ENCODE results near the gene BARX1.

Gene BARX1

GRCh38 chr9:93954434-93955061 is 607 bp downstream of the BARX1 start (continued):
- TF ChIP-seq ZC3H10 (CRISPR knock-in tag; IDR thresholded peaks at IDR 0.05) = no peak

DNA sequence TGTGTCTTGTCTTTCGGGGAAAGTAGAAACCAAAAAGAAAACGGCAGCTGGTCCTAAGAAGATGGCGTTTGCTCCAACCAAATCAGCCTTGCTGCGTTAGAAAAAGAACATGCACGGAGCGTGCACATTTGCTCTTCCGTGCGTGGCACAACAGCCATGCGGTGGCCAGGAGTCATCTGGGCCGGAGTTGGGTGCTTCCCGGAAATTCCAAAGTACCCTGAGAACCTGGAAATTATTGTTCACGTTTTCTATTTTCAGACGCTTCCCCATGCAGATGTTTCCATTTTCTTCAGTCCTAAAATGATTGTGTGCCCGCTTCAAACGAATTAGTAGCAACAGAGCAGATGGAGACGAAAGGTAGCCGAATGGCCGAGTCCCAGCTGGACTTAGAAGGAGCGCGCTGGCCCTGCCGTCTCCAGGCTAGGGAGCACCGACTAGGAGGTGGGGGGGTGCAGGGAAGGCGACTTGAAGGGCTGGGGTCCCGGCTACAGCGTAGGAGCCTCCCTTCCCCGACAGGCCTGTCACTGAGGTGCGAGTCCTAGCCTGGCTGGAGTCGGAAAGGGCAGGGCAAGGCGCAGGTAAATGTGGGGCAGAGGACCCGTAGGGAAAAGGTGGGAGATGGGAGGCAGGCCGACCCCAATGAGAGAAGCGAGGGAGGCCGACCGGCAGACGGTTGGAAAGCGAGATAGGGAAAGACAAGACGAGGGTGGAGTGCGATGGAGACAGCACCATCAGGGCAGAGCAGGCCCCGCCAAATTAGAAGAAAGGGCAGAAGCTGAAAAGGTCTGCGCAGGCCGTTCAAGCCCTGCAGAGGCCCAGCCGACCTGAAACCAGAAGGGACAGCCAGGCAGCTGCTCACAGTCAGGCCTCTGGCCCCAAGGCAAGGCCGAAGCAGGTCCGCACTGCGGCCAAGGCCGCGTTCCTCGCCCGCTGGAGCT is 1.4 kb downstream of the BARX1 start:
- TF ChIP-seq TCF4 (CRISPR knock-in tag; IDR thresholded peaks at IDR 0.05; ENCODE audit: borderline replicate concordance) = no peak
- TF ChIP-seq ZFP3 (CRISPR knock-in tag; IDR thresholded peaks at IDR 0.05) = no peak
- no peak for TF ChIP-seq CSDC2 (CRISPR knock-in tag; IDR thresholded peaks at IDR 0.05)
- no peak for TF ChIP-seq GLIS3 (CRISPR knock-in tag; IDR thresholded peaks at IDR 0.05)
- no peak for TF ChIP-seq ARNTL (CRISPR knock-in tag; IDR thresholded peaks at IDR 0.05; ENCODE audit: borderline replicate concordance, low read depth)
- no peak for TF ChIP-seq OSR1 (CRISPR knock-in tag; IDR thresholded peaks at IDR 0.05)
- no peak for TF ChIP-seq TOX (CRISPR knock-in tag; IDR thresholded peaks at IDR 0.05; ENCODE audit: borderline replicate concordance)
- TF ChIP-seq SNAI2 (CRISPR knock-in tag; IDR thresholded peaks at IDR 0.05) = no peak
- TF ChIP-seq ESRRG (CRISPR knock-in tag; IDR thresholded peaks at IDR 0.05) = no peak
- no peak for TF ChIP-seq ZNF70 (CRISPR knock-in tag; IDR thresholded peaks at IDR 0.05)
- TF ChIP-seq ZFP30 (CRISPR knock-in tag; IDR thresholded peaks at IDR 0.05) = no peak
- no peak for TF ChIP-seq RARB (CRISPR knock-in tag; IDR thresholded peaks at IDR 0.05)
- TF ChIP-seq ISL1 (CRISPR knock-in tag; IDR thresholded peaks at IDR 0.05) = no peak
- TF ChIP-seq CREB5 (CRISPR knock-in tag; IDR thresholded peaks at IDR 0.05; ENCODE audit: low read depth) = no peak
- TF ChIP-seq ZNF8 (CRISPR knock-in tag; IDR thresholded peaks at IDR 0.05) = no peak
- TF ChIP-seq ZC3H10 (CRISPR knock-in tag; IDR thresholded peaks at IDR 0.05) = no peak
- TF ChIP-seq, protein P1, sequence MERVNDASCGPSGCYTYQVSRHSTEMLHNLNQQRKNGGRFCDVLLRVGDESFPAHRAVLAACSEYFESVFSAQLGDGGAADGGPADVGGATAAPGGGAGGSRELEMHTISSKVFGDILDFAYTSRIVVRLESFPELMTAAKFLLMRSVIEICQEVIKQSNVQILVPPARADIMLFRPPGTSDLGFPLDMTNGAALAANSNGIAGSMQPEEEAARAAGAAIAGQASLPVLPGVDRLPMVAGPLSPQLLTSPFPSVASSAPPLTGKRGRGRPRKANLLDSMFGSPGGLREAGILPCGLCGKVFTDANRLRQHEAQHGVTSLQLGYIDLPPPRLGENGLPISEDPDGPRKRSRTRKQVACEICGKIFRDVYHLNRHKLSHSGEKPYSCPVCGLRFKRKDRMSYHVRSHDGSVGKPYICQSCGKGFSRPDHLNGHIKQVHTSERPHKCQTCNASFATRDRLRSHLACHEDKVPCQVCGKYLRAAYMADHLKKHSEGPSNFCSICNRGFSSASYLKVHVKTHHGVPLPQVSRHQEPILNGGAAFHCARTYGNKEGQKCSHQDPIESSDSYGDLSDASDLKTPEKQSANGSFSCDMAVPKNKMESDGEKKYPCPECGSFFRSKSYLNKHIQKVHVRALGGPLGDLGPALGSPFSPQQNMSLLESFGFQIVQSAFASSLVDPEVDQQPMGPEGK (CRISPR knock-in tag; IDR thresholded peaks at IDR 0.05; ENCODE audit: borderline replicate concordance) = no peak
- TF ChIP-seq, protein P2, sequence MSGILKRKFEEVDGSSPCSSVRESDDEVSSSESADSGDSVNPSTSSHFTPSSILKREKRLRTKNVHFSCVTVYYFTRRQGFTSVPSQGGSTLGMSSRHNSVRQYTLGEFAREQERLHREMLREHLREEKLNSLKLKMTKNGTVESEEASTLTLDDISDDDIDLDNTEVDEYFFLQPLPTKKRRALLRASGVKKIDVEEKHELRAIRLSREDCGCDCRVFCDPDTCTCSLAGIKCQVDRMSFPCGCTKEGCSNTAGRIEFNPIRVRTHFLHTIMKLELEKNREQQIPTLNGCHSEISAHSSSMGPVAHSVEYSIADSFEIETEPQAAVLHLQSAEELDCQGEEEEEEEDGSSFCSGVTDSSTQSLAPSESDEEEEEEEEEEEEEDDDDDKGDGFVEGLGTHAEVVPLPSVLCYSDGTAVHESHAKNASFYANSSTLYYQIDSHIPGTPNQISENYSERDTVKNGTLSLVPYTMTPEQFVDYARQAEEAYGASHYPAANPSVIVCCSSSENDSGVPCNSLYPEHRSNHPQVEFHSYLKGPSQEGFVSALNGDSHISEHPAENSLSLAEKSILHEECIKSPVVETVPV (CRISPR knock-in tag; IDR thresholded peaks at IDR 0.05) = no peak
- ATAC-seq = no peak

DNA sequence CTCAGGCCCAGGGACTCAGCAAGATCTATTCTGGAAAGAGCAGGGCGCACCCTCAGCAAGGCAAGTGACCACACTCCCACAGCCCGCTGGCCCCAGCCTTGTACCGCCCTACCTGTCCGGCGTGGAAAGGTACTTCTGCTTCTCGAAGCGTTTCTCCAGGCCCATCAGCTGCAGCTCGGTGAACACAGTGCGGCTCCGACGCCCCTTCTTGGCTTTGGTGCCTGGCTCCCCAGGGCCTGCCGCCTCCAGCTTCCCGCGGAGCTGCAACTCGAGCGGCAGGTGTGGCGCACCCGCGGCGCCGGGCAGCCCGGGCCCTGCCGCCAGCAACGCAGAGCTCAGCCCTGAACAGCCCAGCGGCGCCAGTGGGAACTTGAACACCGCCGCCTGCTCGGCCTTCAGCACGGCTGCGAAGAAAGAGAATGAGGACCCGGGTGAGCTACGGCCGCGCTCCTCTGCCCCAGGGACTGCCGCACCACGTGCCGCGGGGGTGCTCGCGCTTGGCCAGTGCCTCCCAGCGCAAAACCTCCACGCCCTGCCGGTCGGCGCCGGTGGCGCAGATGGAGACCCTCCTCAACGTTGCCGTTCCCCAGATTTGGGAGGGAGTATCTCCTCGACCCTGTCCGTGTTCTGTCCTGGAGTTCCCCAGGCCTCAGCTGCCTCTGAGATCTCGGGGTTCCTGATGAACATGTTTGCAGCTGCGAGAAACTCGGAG is 2.2 kb downstream of the BARX1 start:
- no peak for TF ChIP-seq CSDC2 (CRISPR knock-in tag; IDR thresholded peaks at IDR 0.05)
- no peak for TF ChIP-seq RARB (CRISPR knock-in tag; IDR thresholded peaks at IDR 0.05)
- no peak for TF ChIP-seq ZNF565 (CRISPR knock-in tag; conservative IDR thresholded peaks at IDR 0.05; ENCODE audit: low read depth)
- no peak for TF ChIP-seq ZFP30 (CRISPR knock-in tag; IDR thresholded peaks at IDR 0.05)
- ATAC-seq = peak; percentile 32

- ATAC-seq = no peak
- TF ChIP-seq, protein P1 (CRISPR knock-in tag; IDR thresholded peaks at IDR 0.05; ENCODE audit: borderline replicate concordance) = no peak
- TF ChIP-seq ZNF8 (CRISPR knock-in tag; IDR thresholded peaks at IDR 0.05) (no peak), ZNF565 (CRISPR knock-in tag; conservative IDR thresholded peaks at IDR 0.05; ENCODE audit: low read depth) (no peak), ZFP30 (CRISPR knock-in tag; IDR thresholded peaks at IDR 0.05) (no peak), RARB (CRISPR knock-in tag; IDR thresholded peaks at IDR 0.05) (no peak), SNAI2 (CRISPR knock-in tag; IDR thresholded peaks at IDR 0.05) (no peak), PPARA (CRISPR knock-in tag; IDR thresholded peaks at IDR 0.05; ENCODE audit: borderline replicate concordance) (no peak), TOX (CRISPR knock-in tag; IDR thresholded peaks at IDR 0.05; ENCODE audit: borderline replicate concordance) (no peak), CREB5 (CRISPR knock-in tag; IDR thresholded peaks at IDR 0.05; ENCODE audit: low read depth) (no peak)
- TF ChIP-seq, protein P2 (CRISPR knock-in tag; IDR thresholded peaks at IDR 0.05) = no peak
These were observed 2.9 kb downstream of the BARX1 start for GRCh38 chr9:93952119-93952783.
